Endothelial cell (in vitro differentiated cells): ENCODE data around the gene TOR1A. TPM values are rescaled to one million over a fixed set of nuclear protein-coding genes. Genes with fewer than 3 reads are reported as not detected.

ENCODE experiments used
- DNase-seq: peaks from one replicate; pipeline ENCODE4 v3.0.0; 2021; ENCODE audit warnings: low spot score
- H3K27ac Mint-ChIP-seq: one replicate; pipeline ENCODE4 v1.8.0; 2021; ENCODE audit warnings: mixed read lengths, inconsistent platforms; ENCODE audit not compliant: unreplicated experiment
- H3K27me3 Mint-ChIP-seq: one replicate; pipeline ENCODE4 v1.8.0; 2021; ENCODE audit warnings: mild to moderate bottlenecking, moderate library complexity, mixed read lengths, inconsistent platforms; ENCODE audit not compliant: unreplicated experiment
- H3K36me3 Mint-ChIP-seq: one replicate; pipeline ENCODE4 v1.8.0; 2021; ENCODE audit warnings: mild to moderate bottlenecking, low read depth, mixed read lengths, inconsistent platforms; ENCODE audit not compliant: unreplicated experiment
- H3K4me1 Mint-ChIP-seq: one replicate; pipeline ENCODE4 v1.8.0; 2021; ENCODE audit warnings: mild to moderate bottlenecking, mixed read lengths, inconsistent platforms; ENCODE audit not compliant: unreplicated experiment
- H3K4me3 Mint-ChIP-seq: one replicate; pipeline ENCODE4 v1.8.0; 2021; ENCODE audit warnings: mild to moderate bottlenecking, mixed read lengths, inconsistent platforms; ENCODE audit not compliant: unreplicated experiment
- H3K9me3 Mint-ChIP-seq: one replicate; pipeline ENCODE4 v1.8.0; 2021; ENCODE audit warnings: mixed read lengths, inconsistent platforms; ENCODE audit not compliant: unreplicated experiment
- total RNA-seq: library from RNA; stranded (reverse); fragmentation: NEBNext Ultra II Directional; extraction: Animal tissue kit (Norgen Biotek cat#: 25700); gene quantifications from one replicate; pipeline ENCODE4 v1.2.1, GENCODE V29; 2021; ENCODE audit not compliant: unreplicated experiment
- TF ChIP-seq, protein P1 (sequence below): fragments of 200-600 bp; sonication (generic); IDR thresholded peaks from one replicate; pipeline ENCODE4 v1.5.0; 2021; ENCODE audit warnings: antibody characterized with exemption; ENCODE audit not compliant: unreplicated experiment

TOR1A gene
- total RNA-seq, 1 donor from 2014 or later: 58.0 TPM

DNA sequence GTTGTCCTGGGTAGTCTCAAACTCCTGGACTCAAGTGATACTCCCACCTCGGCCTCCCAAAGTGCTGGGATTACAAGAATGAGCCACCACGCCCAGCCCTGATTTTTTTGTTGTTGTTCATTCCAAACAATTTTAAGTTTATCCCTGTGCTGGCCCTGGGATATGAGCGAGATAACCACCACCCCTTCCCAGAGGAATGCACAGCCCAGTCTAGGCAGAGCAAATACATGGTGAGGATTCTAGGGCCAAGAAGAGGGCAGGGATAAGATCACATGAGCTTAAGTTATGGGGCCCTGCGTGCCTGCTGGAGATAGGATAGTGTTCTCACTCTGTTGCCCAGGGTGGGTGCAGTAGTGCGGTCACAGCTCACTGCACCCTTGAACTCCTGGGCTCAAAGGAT, 42.0 kb downstream of the TOR1A start:
- no peak for DNase-seq
- Mint-ChIP-seq H3K27ac (no peak overlapping the region), H3K36me3 (no peaks in the 10 kb centered on the region), H3K27me3 (peaks cover 9% of the 10 kb centered on the region), H3K4me3 (no peak overlapping the region), H3K9me3 (no peaks in the 10 kb centered on the region), H3K4me1 (peaks cover 10% of the 10 kb centered on the region)
- TF ChIP-seq, protein P1, sequence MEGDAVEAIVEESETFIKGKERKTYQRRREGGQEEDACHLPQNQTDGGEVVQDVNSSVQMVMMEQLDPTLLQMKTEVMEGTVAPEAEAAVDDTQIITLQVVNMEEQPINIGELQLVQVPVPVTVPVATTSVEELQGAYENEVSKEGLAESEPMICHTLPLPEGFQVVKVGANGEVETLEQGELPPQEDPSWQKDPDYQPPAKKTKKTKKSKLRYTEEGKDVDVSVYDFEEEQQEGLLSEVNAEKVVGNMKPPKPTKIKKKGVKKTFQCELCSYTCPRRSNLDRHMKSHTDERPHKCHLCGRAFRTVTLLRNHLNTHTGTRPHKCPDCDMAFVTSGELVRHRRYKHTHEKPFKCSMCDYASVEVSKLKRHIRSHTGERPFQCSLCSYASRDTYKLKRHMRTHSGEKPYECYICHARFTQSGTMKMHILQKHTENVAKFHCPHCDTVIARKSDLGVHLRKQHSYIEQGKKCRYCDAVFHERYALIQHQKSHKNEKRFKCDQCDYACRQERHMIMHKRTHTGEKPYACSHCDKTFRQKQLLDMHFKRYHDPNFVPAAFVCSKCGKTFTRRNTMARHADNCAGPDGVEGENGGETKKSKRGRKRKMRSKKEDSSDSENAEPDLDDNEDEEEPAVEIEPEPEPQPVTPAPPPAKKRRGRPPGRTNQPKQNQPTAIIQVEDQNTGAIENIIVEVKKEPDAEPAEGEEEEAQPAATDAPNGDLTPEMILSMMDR: no peak

DNA sequence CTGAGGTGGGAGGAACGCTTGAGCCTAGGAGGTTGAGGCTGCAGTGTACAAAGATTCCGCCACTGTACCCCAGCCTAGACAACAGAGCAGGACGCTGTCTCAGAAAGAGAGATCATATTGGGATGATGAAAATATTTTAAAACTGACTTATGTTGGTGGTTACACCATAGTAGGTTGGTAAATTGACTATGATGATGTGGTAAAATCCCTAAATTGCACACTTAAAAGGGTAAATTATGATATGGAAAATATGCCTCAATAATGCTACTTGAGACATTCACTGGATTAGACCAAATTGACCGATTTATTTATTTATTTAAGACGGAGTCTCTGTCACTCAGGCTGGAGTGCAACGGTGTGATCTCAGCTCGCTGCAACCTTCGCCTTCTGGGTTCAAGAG, 42.8 kb downstream of the TOR1A start:
- Mint-ChIP-seq H3K27ac (no peak overlapping the region), H3K27me3 (peaks cover 6% of the 10 kb centered on the region), H3K4me3 (no peak overlapping the region), H3K9me3 (no peaks in the 10 kb centered on the region), H3K36me3 (no peaks in the 10 kb centered on the region), H3K4me1 (peaks cover 3% of the 10 kb centered on the region)
- TF ChIP-seq, protein P1: no peak
- no peak for DNase-seq

DNA sequence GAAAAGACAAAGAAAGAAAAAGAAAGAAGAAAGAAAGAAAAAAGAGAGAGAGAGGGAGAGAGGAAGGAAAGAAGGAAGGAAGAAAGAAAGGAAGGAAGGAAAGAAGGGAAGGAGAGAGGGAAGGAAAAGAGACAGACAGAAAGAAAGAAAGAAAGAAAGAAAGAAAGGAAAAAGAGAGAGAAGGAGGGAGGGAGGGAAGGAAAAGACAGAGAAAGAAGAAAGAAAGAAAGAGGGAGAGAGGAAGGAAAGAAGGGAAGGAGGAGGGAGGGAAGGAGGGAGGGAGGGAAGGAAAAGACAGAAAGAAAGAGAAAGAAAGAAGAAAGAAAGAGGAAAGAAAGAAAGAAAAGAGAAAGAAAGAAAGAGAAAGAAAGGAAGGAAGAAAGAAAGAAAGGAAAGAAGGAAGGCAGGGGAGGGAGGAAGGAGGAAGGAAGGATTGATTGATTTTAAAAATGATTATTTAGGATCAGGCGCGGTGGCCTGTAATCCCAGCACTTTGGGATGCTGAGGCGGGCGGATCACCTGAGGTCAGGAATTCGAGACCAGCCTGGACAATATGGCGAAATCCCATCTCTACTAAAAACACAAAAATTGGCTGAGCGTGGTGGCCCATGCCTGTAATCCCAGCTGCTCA, 44.3 kb downstream of the TOR1A start:
- TF ChIP-seq, protein P1: no peak
- H3K9me3 Mint-ChIP-seq: no peaks in the 10 kb centered on the region
- H3K27me3 Mint-ChIP-seq: peaks cover 6% of the 10 kb centered on the region
- H3K36me3 Mint-ChIP-seq: no peaks in the 10 kb centered on the region
- peaks cover 3% of the 10 kb centered on the region for H3K4me1 Mint-ChIP-seq
- no peak overlapping the region for H3K27ac Mint-ChIP-seq
- no peak overlapping the region for H3K4me3 Mint-ChIP-seq
- no peak for DNase-seq

DNA sequence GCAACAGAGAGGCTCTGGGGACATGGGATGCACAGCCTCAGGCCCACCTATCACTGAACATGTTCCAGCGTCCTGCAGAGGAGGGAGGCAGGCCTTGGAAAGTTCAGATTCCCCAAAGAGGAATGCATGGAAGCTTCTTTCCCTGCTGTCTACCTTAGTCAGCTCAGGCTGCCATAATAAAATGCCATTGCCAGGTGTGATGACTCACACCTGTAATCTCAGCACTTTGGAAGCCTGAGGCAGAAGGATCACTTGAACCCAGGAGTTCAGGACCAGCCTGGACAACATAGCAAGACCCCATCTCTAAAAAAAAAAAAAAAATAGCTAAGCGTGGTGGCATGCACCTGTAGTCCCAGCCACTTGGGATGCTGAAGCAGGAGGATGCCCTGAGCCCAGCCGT, 45.5 kb downstream of the TOR1A start:
- no peak overlapping the region for H3K27ac Mint-ChIP-seq
- TF ChIP-seq, protein P1: no peak
- H3K27me3 Mint-ChIP-seq: peaks cover 6% of the 10 kb centered on the region
- H3K4me3 Mint-ChIP-seq: no peak overlapping the region
- no peaks in the 10 kb centered on the region for H3K36me3 Mint-ChIP-seq
- no peaks in the 10 kb centered on the region for H3K9me3 Mint-ChIP-seq
- no peak for DNase-seq
- peaks cover 3% of the 10 kb centered on the region for H3K4me1 Mint-ChIP-seq

DNA sequence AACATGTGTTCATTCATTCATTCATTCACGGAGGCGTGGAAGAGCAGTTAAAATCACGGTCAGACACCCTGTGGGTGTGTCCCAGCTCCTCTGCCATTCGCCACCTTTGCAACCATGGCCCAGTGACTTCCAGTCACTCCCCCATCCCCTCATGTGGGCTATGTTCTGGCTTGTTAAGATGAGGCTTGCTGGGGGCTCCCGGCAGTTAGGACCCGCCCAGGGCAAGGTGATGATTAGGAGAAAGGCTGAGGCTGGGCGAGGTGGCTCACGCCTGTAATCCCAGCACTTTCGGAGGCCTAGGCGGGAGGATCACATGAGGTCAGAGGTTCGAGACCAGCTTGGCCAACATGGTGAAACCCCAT, 46.2 kb downstream of the TOR1A start:
- no peak for DNase-seq
- Mint-ChIP-seq H3K36me3 (no peaks in the 10 kb centered on the region), H3K9me3 (no peaks in the 10 kb centered on the region), H3K4me3 (no peak overlapping the region), H3K27me3 (peaks cover 6% of the 10 kb centered on the region), H3K4me1 (peaks cover 3% of the 10 kb centered on the region), H3K27ac (no peak overlapping the region)
- TF ChIP-seq, protein P1: no peak
